ENCODE data around the gene CIAO3. TPM values are rescaled to one million over a fixed set of nuclear protein-coding genes. Genes with fewer than 3 reads are reported as not detected.
"Not testable (repeated sequence)": the region's sequence is repeated elsewhere in the genome, so short reads cannot be mapped to it uniquely, and the experiment has no call there.

The CIAO3 gene
- total RNA-seq, 2 donors from 2014 or later = 33.7 to 33.8 TPM

- DNase-seq = no peak
- H3K27me3 Mint-ChIP-seq = no peaks in the 10 kb centered on the region
- H3K4me1 Mint-ChIP-seq = peaks cover 20% of the 10 kb centered on the region
- no peak overlapping the region for H3K27ac Mint-ChIP-seq
- H3K9me3 ChIP-seq (ENCODE audit: control insufficient read depth, low read length, poor library complexity, severe bottlenecking) = no peaks in the 10 kb centered on the region
- peak overlapping the region; percentile 85 for H3K4me3 Mint-ChIP-seq
- no peaks in the 10 kb centered on the region for H3K36me3 Mint-ChIP-seq (ENCODE audit: low read depth)
- no peak for ATAC-seq
Observed at GRCh38 chr16:694187-694862, 46.5 kb downstream of the CIAO3 start.

- no peaks in the 10 kb centered on the region for H3K36me3 Mint-ChIP-seq (ENCODE audit: low read depth)
- no peak overlapping the region for H3K27ac Mint-ChIP-seq
- H3K4me1 Mint-ChIP-seq = peaks cover 19% of the 10 kb centered on the region
- H3K9me3 ChIP-seq (ENCODE audit: control insufficient read depth, low read length, poor library complexity, severe bottlenecking) = no peaks in the 10 kb centered on the region
- H3K4me3 Mint-ChIP-seq = peak overlapping the region; percentile 79
- peak; percentile 11 for ATAC-seq
- H3K27me3 Mint-ChIP-seq = no peaks in the 10 kb centered on the region
- peak in 1 of 3 donors; percentile 39 for DNase-seq
Observed at GRCh38 chr16:693766-694165, 47.0 kb downstream of the CIAO3 start.

GRCh38 chr16:693364-693763, 47.4 kb downstream of the CIAO3 start:
- peak overlapping the region; percentile 79 for H3K4me3 Mint-ChIP-seq
- ATAC-seq = no peak
- no peaks in the 10 kb centered on the region for H3K36me3 Mint-ChIP-seq (ENCODE audit: low read depth)
- H3K9me3 ChIP-seq (ENCODE audit: control insufficient read depth, low read length, poor library complexity, severe bottlenecking) = no peaks in the 10 kb centered on the region
- peaks cover 19% of the 10 kb centered on the region for H3K4me1 Mint-ChIP-seq
- H3K27me3 Mint-ChIP-seq = no peaks in the 10 kb centered on the region
- peak overlapping the region; percentile 92 for H3K27ac Mint-ChIP-seq
- DNase-seq = no peak

- peak overlapping the region; percentile 70 for H3K4me3 Mint-ChIP-seq
- ATAC-seq (no peak), DNase-seq (no peak)
- no peaks in the 10 kb centered on the region for H3K36me3 Mint-ChIP-seq (ENCODE audit: low read depth)
- no peaks in the 10 kb centered on the region for H3K27me3 Mint-ChIP-seq
- peaks cover 17% of the 10 kb centered on the region for H3K4me1 Mint-ChIP-seq
- H3K27ac Mint-ChIP-seq = peak overlapping the region; percentile 92
- no peaks in the 10 kb centered on the region for H3K9me3 ChIP-seq (ENCODE audit: control insufficient read depth, low read length, poor library complexity, severe bottlenecking)
Observed at GRCh38 chr16:692356-693108, 48.3 kb downstream of the CIAO3 start.

- DNase-seq; H3K27me3 Mint-ChIP-seq; ATAC-seq; H3K36me3 Mint-ChIP-seq (ENCODE audit: low read depth); H3K9me3 ChIP-seq (ENCODE audit: control insufficient read depth, low read length, poor library complexity, severe bottlenecking); H3K27ac Mint-ChIP-seq: not testable (repeated sequence)
- Mint-ChIP-seq H3K4me3 (peak overlapping the region; percentile 16), H3K4me1 (peaks cover 12% of the 10 kb centered on the region)
Observed at GRCh38 chr16:691242-691641, 49.6 kb downstream of the CIAO3 start.

GRCh38 chr16:689175-689897, 51.5 kb downstream of the CIAO3 start:
- H3K27ac Mint-ChIP-seq = peak overlapping the region; percentile 88
- H3K4me1 Mint-ChIP-seq = peaks cover 9% of the 10 kb centered on the region
- DNase-seq (no peak), ATAC-seq (no peak)
- no peaks in the 10 kb centered on the region for H3K36me3 Mint-ChIP-seq (ENCODE audit: low read depth)
- no peaks in the 10 kb centered on the region for H3K27me3 Mint-ChIP-seq
- peak overlapping the region; percentile 85 for H3K4me3 Mint-ChIP-seq
- no peaks in the 10 kb centered on the region for H3K9me3 ChIP-seq (ENCODE audit: control insufficient read depth, low read length, poor library complexity, severe bottlenecking)

- DNase-seq = no peak
- Mint-ChIP-seq H3K4me3 (no peak overlapping the region), H3K4me1 (peaks cover 11% of the 10 kb centered on the region), H3K27ac (no peak overlapping the region), H3K27me3 (no peaks in the 10 kb centered on the region), H3K36me3 (ENCODE audit: low read depth) (no peaks in the 10 kb centered on the region)
- no peaks in the 10 kb centered on the region for H3K9me3 ChIP-seq (ENCODE audit: control insufficient read depth, low read length, poor library complexity, severe bottlenecking)
- ATAC-seq = no peak
Observed at GRCh38 chr16:687499-687898, 53.3 kb downstream of the CIAO3 start.

- peaks cover 16% of the 10 kb centered on the region for H3K4me1 Mint-ChIP-seq
Observed at GRCh38 chr16:686459-687260, 54.1 kb downstream of the CIAO3 start.

GRCh38 chr16:685967-686366, 54.8 kb downstream of the CIAO3 start:
- no peaks in the 10 kb centered on the region for H3K27me3 Mint-ChIP-seq
- H3K27ac Mint-ChIP-seq = peak overlapping the region; percentile 14
- no peak for ATAC-seq
- no peak for DNase-seq
- peak overlapping the region; percentile 28 for H3K4me3 Mint-ChIP-seq
- no peaks in the 10 kb centered on the region for H3K9me3 ChIP-seq (ENCODE audit: control insufficient read depth, low read length, poor library complexity, severe bottlenecking)
- peaks cover 17% of the 10 kb centered on the region for H3K4me1 Mint-ChIP-seq
- no peaks in the 10 kb centered on the region for H3K36me3 Mint-ChIP-seq (ENCODE audit: low read depth)

More at GRCh38 chr16:686459-687260, 54.1 kb downstream of the CIAO3 start:
- H3K36me3 Mint-ChIP-seq (ENCODE audit: low read depth) = no peaks in the 10 kb centered on the region
- H3K27ac Mint-ChIP-seq = peak overlapping the region; percentile 14
- H3K4me3 Mint-ChIP-seq = peak overlapping the region; percentile 25
- no peaks in the 10 kb centered on the region for H3K9me3 ChIP-seq (ENCODE audit: control insufficient read depth, low read length, poor library complexity, severe bottlenecking)
- no peak for ATAC-seq
- H3K27me3 Mint-ChIP-seq = no peaks in the 10 kb centered on the region
- no peak for DNase-seq

- Mint-ChIP-seq H3K27ac (no peak overlapping the region), H3K4me3 (no peak overlapping the region), H3K27me3 (no peaks in the 10 kb centered on the region), H3K4me1 (peaks cover 15% of the 10 kb centered on the region), H3K36me3 (ENCODE audit: low read depth) (no peaks in the 10 kb centered on the region)
- ATAC-seq = no peak
- DNase-seq = no peak
- H3K9me3 ChIP-seq (ENCODE audit: control insufficient read depth, low read length, poor library complexity, severe bottlenecking) = no peaks in the 10 kb centered on the region
Observed at GRCh38 chr16:684961-685696, 55.7 kb downstream of the CIAO3 start.

GRCh38 chr16:684071-684794, 56.6 kb downstream of the CIAO3 start, which contains the start of gene JMJD8:
Gene JMJD8, minus strand, starts transcription at chr16:684334. Its CDS starts 15 bp downstream, at chr16:684319.
- H3K36me3 Mint-ChIP-seq (ENCODE audit: low read depth) = no peaks in the 10 kb centered on the region

More at GRCh38 chr16:684071-684794, 56.6 kb downstream of the CIAO3 start, which contains the start of gene JMJD8:
- peaks cover 17% of the 10 kb centered on the region for H3K4me1 Mint-ChIP-seq
- H3K27me3 Mint-ChIP-seq = no peaks in the 10 kb centered on the region
- H3K9me3 ChIP-seq (ENCODE audit: control insufficient read depth, low read length, poor library complexity, severe bottlenecking) = no peaks in the 10 kb centered on the region
- H3K27ac Mint-ChIP-seq = no peak within 1 kb of the TSS
- ATAC-seq = peak; percentile 77
- DNase-seq = peak; percentile 95
- peak within 1 kb of the TSS; percentile 84 for H3K4me3 Mint-ChIP-seq

All from T-helper 17 cell (primary cell).